Measurements from ENCODE around the gene CCNY. TPM values are rescaled to one million over a fixed set of nuclear protein-coding genes. Genes with fewer than 3 reads are reported as not detected.
"Not testable (repeated sequence)": the region's sequence is repeated elsewhere in the genome, so short reads cannot be mapped to it uniquely, and the experiment has no call there.

Gene CCNY
- total RNA-seq, 1 donor from 2014 or later = 52.1 TPM

DNA sequence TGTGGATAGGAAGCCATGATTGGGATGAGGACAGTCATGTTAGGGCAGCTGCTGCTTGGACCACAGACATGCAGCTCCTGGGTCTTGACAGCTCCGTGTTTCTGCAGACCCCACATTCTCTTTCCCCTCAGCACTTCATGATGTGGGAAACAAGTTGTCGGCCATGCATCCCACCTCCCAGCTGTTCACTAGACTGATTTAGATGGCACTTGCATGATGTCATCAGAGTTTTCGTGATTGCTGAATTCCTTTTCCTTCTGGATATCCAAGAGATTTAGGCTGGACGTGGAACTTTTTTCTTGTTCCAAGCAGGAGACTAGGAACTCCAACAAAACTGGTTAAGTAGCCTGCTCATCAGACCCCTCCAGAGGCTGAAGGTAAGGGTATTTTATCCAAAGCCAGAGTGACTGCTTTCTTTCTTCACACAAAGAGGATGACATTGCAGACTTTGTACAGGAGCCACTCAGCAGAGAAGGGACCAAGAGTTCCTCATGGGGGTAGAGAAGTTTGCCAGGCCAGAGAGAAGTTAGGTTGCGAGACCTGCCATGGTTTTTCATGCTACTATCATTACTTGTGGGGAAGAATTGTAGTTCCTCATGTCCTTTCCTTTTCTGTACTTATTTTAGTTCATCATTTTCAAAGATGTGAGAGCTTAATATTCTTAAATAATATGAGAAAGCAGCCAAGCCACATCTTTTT is 151.2 kb downstream of the CCNY start:
- DNase-seq = peak; percentile 68

DNA sequence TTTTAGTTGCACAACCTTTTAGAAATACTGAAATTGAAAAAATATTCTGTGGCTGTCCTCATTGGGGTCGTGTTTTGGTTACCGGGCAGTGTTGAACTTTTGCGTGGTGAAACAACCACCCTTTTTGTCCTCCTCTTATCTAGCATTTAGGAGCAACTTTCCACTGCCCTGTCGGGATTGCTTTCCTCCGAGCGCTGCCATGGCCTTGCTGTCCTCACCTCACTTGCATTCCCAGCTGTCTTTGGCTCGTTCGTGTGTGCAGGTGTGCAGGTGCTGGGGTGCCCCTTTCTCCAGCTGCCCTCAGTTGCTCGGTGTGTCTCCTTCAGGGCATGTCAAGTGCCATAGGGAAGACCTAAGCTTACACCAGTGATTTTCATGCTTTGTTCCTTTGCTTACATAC is 151.9 kb downstream of the CCNY start:
- no peak for DNase-seq

- DNase-seq = no peak
Measured at GRCh38 chr10:35492386-35493195, 156.3 kb downstream of the CCNY start.

- peak; percentile 43 for DNase-seq
Measured at GRCh38 chr10:35493196-35494118, 157.1 kb downstream of the CCNY start.

DNA sequence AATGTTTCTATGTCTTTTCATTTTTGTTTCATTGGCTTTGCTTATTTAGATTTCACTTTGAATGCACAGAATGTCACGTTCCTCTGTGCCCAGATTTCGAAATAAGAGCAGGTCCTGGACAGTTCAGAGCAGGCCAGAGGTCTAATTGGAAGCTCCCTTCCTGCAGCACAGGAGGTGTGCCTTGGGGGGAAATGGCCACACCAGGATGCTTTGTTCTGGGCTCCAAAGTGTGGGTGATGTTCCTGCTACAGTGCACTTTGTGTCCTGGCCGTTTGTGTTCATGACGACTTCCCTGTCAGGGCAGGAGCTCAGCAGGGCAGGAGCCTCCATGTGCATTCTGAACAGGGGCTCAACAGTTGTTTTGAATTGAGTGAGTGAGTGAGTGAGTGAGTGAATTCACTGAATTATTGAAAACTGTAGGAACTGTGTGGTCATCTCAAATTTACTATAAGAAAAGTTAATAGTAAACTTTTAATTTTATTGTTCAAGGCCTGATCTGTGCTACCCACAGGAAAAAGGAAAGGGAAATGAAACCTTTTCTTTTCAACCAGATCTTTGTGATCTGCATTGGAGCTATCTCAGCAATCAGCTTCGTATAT is 159.3 kb downstream of the CCNY start:
- no peak for DNase-seq

- no peak for DNase-seq
Measured at GRCh38 chr10:35497909-35498308, 161.6 kb downstream of the CCNY start.

DNA sequence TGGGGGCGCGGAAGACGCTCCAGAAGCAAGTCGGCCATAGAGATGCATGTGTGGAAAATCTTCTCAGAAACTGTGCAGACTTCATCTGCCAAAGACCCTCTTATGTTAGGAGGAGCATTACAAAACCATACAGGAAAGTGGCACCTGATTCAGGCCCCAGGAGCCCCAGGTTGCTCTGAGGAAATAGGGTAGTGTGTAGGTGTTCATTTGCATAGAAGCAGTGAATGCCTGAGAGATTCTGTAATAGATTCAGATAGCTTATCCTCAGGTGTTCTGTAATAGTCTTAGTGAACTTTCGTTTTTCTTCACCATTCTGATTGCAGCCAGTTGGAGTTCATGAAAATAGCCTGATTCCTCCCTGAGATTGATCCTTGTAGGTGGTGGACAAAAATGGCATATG is 162.4 kb downstream of the CCNY start:
- DNase-seq = no peak

- no peak for DNase-seq
Measured at GRCh38 chr10:35501923-35502322, 165.6 kb downstream of the CCNY start.

GRCh38 chr10:35502692-35503091 is 166.4 kb downstream of the CCNY start:
- DNase-seq = no peak

DNA sequence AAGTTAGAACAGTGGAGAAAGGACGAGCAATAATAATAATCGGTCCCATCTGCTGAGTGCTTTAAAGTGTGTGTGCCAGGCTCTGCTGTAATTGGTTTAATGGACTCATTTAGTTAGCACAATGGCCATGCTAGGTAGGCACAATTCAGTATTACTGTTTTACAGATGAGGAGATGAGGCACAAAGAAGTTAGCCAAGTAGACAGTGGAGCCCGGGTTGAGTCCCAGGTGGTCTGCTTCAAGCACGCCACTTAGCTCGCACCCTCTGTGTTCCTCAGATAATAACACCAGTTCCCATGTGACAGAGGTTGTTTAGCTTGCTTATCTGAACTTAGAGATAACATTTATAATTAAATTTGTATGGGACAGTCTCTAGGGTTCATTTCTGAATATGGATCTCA is 167.3 kb downstream of the CCNY start:
- DNase-seq = no peak

DNA sequence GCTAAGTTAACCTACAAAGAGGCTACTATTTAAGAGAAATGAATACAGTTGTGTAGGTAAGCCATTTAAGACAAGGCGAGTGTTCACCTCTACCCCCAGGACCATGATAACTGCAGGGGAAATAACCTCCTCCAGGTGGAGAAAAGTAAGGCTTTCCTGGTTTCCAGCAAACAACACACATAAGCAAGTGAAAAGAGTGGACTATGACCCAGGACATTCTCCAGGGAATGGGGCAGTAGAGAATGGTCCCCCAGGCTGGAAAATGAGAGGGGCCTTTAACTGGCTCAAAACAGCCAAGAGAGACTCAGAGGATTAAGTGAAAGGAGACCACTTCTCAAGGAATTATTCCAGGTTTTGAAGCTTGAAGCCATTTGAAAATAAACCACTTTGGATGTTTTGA is 167.8 kb downstream of the CCNY start:
- no peak for DNase-seq

GRCh38 chr10:35505241-35505873 is 169.0 kb downstream of the CCNY start:
- DNase-seq = no peak

- DNase-seq = no peak
Measured at GRCh38 chr10:35506741-35507140, 170.4 kb downstream of the CCNY start.

GRCh38 chr10:35507519-35508109 is 171.3 kb downstream of the CCNY start:
- DNase-seq = no peak

- no peak for DNase-seq
Measured at GRCh38 chr10:35508647-35509046, 172.3 kb downstream of the CCNY start.

GRCh38 chr10:35510891-35511290 is 174.6 kb downstream of the CCNY start:
- no peak for DNase-seq

DNA sequence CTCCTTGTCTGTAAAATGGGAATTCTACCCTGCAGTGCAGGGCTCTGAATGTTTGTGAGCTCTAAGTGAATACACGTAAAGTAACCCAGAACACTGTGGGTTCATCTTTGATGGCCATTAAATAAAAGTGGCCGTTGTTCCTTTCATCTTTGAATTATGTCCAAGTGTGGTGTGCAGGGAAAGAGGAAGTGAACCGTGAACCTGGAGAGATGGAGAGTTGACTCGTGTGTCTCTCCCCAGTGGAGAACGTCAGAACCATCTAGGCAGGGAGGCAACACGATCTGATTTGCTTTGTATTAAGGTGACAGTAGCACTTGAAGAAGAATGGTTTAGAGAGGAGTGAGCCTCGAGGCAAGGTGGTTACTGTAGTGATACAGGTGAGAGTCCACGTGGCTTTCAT is 175.3 kb downstream of the CCNY start:
- no peak for DNase-seq

DNA sequence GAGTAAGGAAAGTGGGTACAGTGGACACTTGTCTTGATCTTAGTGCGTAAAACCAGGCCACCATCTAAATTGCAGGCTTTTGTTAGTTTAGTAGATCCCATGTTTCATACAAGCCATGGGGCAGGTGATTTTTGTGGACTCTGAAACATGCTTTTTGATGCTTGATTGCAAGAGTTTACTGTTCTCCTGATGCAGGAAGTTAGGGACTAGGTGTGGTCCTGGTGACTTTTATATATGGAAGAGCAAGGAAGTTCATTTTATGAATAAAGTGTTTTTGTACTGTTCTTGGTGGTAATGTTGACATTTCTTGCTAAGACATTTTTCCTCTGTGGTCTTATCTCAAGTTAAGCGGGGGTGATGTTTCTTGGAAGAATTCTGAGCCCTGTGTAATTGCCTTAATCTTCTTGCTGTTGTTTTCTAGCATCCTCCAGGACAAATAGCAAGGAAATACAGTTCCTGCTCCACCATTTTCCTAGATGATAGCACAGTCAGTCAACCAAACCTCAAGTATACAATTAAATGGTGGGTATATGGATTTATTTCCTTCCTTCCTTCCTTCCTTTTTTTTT is 179.9 kb downstream of the CCNY start:
- no peak for DNase-seq

DNA sequence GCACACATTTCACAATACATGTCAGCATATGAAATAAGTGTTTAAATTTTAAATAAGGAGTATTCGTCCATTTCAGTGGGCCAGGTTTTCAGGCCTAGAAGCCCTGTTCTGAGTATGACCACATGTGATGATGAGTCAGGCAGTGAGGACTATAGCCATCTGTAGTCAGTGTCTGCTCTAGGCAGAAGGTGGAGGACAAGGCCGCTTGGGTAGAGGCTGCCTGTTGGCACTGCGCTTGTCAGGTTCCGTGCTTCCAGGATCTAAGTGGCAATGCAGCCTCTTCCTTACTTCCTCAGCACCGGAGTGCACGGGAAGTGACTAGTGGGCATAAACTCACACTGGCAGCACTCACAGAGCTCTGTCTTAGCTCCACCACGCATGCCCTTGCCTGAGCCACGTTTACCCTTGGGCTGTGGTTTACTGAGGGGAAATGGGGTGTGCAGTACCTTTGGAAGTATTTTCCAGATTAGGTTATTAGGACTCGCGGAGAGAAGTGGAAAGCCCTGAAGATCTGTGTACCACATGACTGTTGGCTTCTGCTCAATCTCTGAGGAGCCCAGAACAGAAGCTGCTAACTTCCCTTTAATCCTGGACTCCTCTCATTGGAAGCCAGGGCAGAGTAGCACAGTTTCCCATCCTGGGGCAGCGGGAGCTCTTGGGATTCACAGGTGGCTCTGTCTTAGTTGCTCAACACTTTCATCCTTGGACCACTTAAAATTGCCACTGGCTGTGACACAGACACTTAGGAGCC is 181.3 kb downstream of the CCNY start:
- DNase-seq = no peak

- not testable (repeated sequence) for DNase-seq
Measured at GRCh38 chr10:35518187-35518586, 181.9 kb downstream of the CCNY start.
